Stimulated activated CD4-positive, alpha-beta T cell treated with anti-CD3 and anti-CD28 coated beads, Interleukin-12 subunit alpha, Interleukin-12 subunit beta, amount 100 ng/mL, for 4 hours (primary cell): ENCODE results near the gene TMEM185B.
A peak's percentile ranks its signal among the peaks of the same experiment; 100 is the strongest.
"Not testable (repeated sequence)": the region's sequence is repeated elsewhere in the genome, so short reads cannot be mapped to it uniquely, and the experiment has no call there.

Experiments used
- DNase-seq: peaks from one replicate; pipeline ENCODE4 v3.0.0-alpha.2; 2020

The TMEM185B gene

GRCh38 chr2:120204945-120205670, 18.1 kb downstream of the TMEM185B start:
- DNase-seq, result no peak

- DNase-seq, result no peak
These were observed 18.8 kb downstream of the TMEM185B start for GRCh38 chr2:120204417-120204816.

GRCh38 chr2:120204022-120204405, 19.2 kb downstream of the TMEM185B start:
- no peak for DNase-seq

GRCh38 chr2:120203251-120204021, 19.8 kb downstream of the TMEM185B start:
- DNase-seq, result no peak

- not testable (repeated sequence) for DNase-seq
These were observed 23.3 kb downstream of the TMEM185B start for GRCh38 chr2:120199817-120200459.

GRCh38 chr2:120195553-120195952, 27.6 kb downstream of the TMEM185B start:
- DNase-seq, result no peak

- no peak for DNase-seq
These were observed 30.9 kb downstream of the TMEM185B start for GRCh38 chr2:120192280-120192679.

GRCh38 chr2:120189189-120189588, 34.0 kb downstream of the TMEM185B start:
- no peak for DNase-seq

- DNase-seq, result no peak
These were observed 41.1 kb downstream of the TMEM185B start for GRCh38 chr2:120182019-120182560.

GRCh38 chr2:120180066-120180465, 43.1 kb downstream of the TMEM185B start:
- no peak for DNase-seq

- DNase-seq, result no peak
These were observed 43.8 kb downstream of the TMEM185B start for GRCh38 chr2:120179396-120179795.

GRCh38 chr2:120177973-120178372, 45.2 kb downstream of the TMEM185B start:
- DNase-seq, result no peak

GRCh38 chr2:120177001-120177621, 46.1 kb downstream of the TMEM185B start:
- DNase-seq, result peak; percentile 70

- no peak for DNase-seq
These were observed 46.7 kb downstream of the TMEM185B start for GRCh38 chr2:120176526-120176925.

GRCh38 chr2:120174963-120175581, 48.1 kb downstream of the TMEM185B start:
- no peak for DNase-seq
